ENCODE data around the gene OLFML2B.

OLFML2B gene

GRCh38 chr1:161983725-161984124 lies 39.9 kb downstream of the OLFML2B start:
- Histone ChIP-seq H3K4me1 (ENCODE audit: control insufficient read depth in 2 of 2, insufficient read depth in 2 of 2, low read length in 2 of 2) (no peaks in the 10 kb centered on the region), H3K9me3 (ENCODE audit: control insufficient read depth in 2 of 2, low read length in 2 of 2) (peaks cover 0 to 5% of the 10 kb centered on the region in 2 donors), H3K27ac (ENCODE audit: low read depth in 2 of 2, low read length in 2 of 2) (no peak overlapping the region), H3K9ac (ENCODE audit: low read depth in 1 of 2, low read length in 2 of 2) (no peak overlapping the region), H3K27me3 (ENCODE audit: control insufficient read depth in 2 of 2, insufficient read depth in 2 of 2, low read length in 2 of 2) (no peaks in the 10 kb centered on the region), H3K4me3 (ENCODE audit: low read length in 2 of 2) (no peak overlapping the region), H3K36me3 (ENCODE audit: control insufficient read depth in 2 of 2, insufficient read depth in 2 of 2, low read length in 2 of 2) (no peaks in the 10 kb centered on the region)

GRCh38 chr1:161982917-161983316 lies 40.8 kb downstream of the OLFML2B start:
- no peaks in the 10 kb centered on the region for H3K27me3 ChIP-seq (ENCODE audit: control insufficient read depth in 2 of 2, insufficient read depth in 2 of 2, low read length in 2 of 2)
- H3K36me3 ChIP-seq (ENCODE audit: control insufficient read depth in 2 of 2, insufficient read depth in 2 of 2, low read length in 2 of 2), result no peaks in the 10 kb centered on the region
- no peak overlapping the region for H3K4me3 ChIP-seq (ENCODE audit: low read length in 2 of 2)
- no peak overlapping the region for H3K27ac ChIP-seq (ENCODE audit: low read depth in 2 of 2, low read length in 2 of 2)
- H3K9ac ChIP-seq (ENCODE audit: low read depth in 1 of 2, low read length in 2 of 2), result no peak overlapping the region
- no peaks in the 10 kb centered on the region for H3K4me1 ChIP-seq (ENCODE audit: control insufficient read depth in 2 of 2, insufficient read depth in 2 of 2, low read length in 2 of 2)
- H3K9me3 ChIP-seq (ENCODE audit: control insufficient read depth in 2 of 2, low read length in 2 of 2), result peaks cover 0 to 5% of the 10 kb centered on the region in 2 donors

GRCh38 chr1:161982507-161982895 lies 41.2 kb downstream of the OLFML2B start:
- Histone ChIP-seq H3K4me1 (ENCODE audit: control insufficient read depth in 2 of 2, insufficient read depth in 2 of 2, low read length in 2 of 2) (no peaks in the 10 kb centered on the region), H3K9ac (ENCODE audit: low read depth in 1 of 2, low read length in 2 of 2) (no peak overlapping the region), H3K27ac (ENCODE audit: low read depth in 2 of 2, low read length in 2 of 2) (no peak overlapping the region), H3K27me3 (ENCODE audit: control insufficient read depth in 2 of 2, insufficient read depth in 2 of 2, low read length in 2 of 2) (no peaks in the 10 kb centered on the region), H3K4me3 (ENCODE audit: low read length in 2 of 2) (no peak overlapping the region), H3K36me3 (ENCODE audit: control insufficient read depth in 2 of 2, insufficient read depth in 2 of 2, low read length in 2 of 2) (no peaks in the 10 kb centered on the region), H3K9me3 (ENCODE audit: control insufficient read depth in 2 of 2, low read length in 2 of 2) (peaks cover 0 to 2% of the 10 kb centered on the region in 2 donors)

- Histone ChIP-seq H3K9me3 (ENCODE audit: control insufficient read depth in 2 of 2, low read length in 2 of 2) (no peaks in the 10 kb centered on the region), H3K9ac (ENCODE audit: low read depth in 1 of 2, low read length in 2 of 2) (no peak overlapping the region), H3K4me3 (ENCODE audit: low read length in 2 of 2) (no peak overlapping the region), H3K27ac (ENCODE audit: low read depth in 2 of 2, low read length in 2 of 2) (no peak overlapping the region), H3K36me3 (ENCODE audit: control insufficient read depth in 2 of 2, insufficient read depth in 2 of 2, low read length in 2 of 2) (no peaks in the 10 kb centered on the region), H3K27me3 (ENCODE audit: control insufficient read depth in 2 of 2, insufficient read depth in 2 of 2, low read length in 2 of 2) (no peaks in the 10 kb centered on the region), H3K4me1 (ENCODE audit: control insufficient read depth in 2 of 2, insufficient read depth in 2 of 2, low read length in 2 of 2) (no peaks in the 10 kb centered on the region)
These were observed 41.7 kb downstream of the OLFML2B start for GRCh38 chr1:161981735-161982506.

GRCh38 chr1:161981126-161981525 lies 42.5 kb downstream of the OLFML2B start:
- H3K9ac ChIP-seq (ENCODE audit: low read depth in 1 of 2, low read length in 2 of 2), result no peak overlapping the region
- H3K36me3 ChIP-seq (ENCODE audit: control insufficient read depth in 2 of 2, insufficient read depth in 2 of 2, low read length in 2 of 2), result no peaks in the 10 kb centered on the region
- no peaks in the 10 kb centered on the region for H3K4me1 ChIP-seq (ENCODE audit: control insufficient read depth in 2 of 2, insufficient read depth in 2 of 2, low read length in 2 of 2)
- H3K27ac ChIP-seq (ENCODE audit: low read depth in 2 of 2, low read length in 2 of 2), result no peak overlapping the region
- H3K9me3 ChIP-seq (ENCODE audit: control insufficient read depth in 2 of 2, low read length in 2 of 2), result no peaks in the 10 kb centered on the region
- H3K4me3 ChIP-seq (ENCODE audit: low read length in 2 of 2), result no peak overlapping the region
- no peaks in the 10 kb centered on the region for H3K27me3 ChIP-seq (ENCODE audit: control insufficient read depth in 2 of 2, insufficient read depth in 2 of 2, low read length in 2 of 2)

- no peaks in the 10 kb centered on the region for H3K9me3 ChIP-seq (ENCODE audit: control insufficient read depth in 2 of 2, low read length in 2 of 2)
- peaks cover 0 to 2% of the 10 kb centered on the region in 2 donors for H3K4me1 ChIP-seq (ENCODE audit: control insufficient read depth in 2 of 2, insufficient read depth in 2 of 2, low read length in 2 of 2)
These were observed 45.5 kb downstream of the OLFML2B start for GRCh38 chr1:161978011-161978790.

GRCh38 chr1:161973924-161974845 lies 49.5 kb downstream of the OLFML2B start:
- no peak overlapping the region for H3K9ac ChIP-seq (ENCODE audit: low read depth in 1 of 2, low read length in 2 of 2)
- no peaks in the 10 kb centered on the region for H3K9me3 ChIP-seq (ENCODE audit: control insufficient read depth in 2 of 2, low read length in 2 of 2)
- no peak overlapping the region for H3K4me3 ChIP-seq (ENCODE audit: low read length in 2 of 2)
- peaks cover 0 to 2% of the 10 kb centered on the region in 2 donors for H3K4me1 ChIP-seq (ENCODE audit: control insufficient read depth in 2 of 2, insufficient read depth in 2 of 2, low read length in 2 of 2)
- no peaks in the 10 kb centered on the region for H3K27me3 ChIP-seq (ENCODE audit: control insufficient read depth in 2 of 2, insufficient read depth in 2 of 2, low read length in 2 of 2)
- no peaks in the 10 kb centered on the region for H3K36me3 ChIP-seq (ENCODE audit: control insufficient read depth in 2 of 2, insufficient read depth in 2 of 2, low read length in 2 of 2)
- no peak overlapping the region for H3K27ac ChIP-seq (ENCODE audit: low read depth in 2 of 2, low read length in 2 of 2)

More at GRCh38 chr1:161978011-161978790, 45.5 kb downstream of the OLFML2B start:
- Histone ChIP-seq H3K27ac (ENCODE audit: low read depth in 2 of 2, low read length in 2 of 2) (no peak overlapping the region), H3K36me3 (ENCODE audit: control insufficient read depth in 2 of 2, insufficient read depth in 2 of 2, low read length in 2 of 2) (no peaks in the 10 kb centered on the region), H3K4me3 (ENCODE audit: low read length in 2 of 2) (no peak overlapping the region), H3K27me3 (ENCODE audit: control insufficient read depth in 2 of 2, insufficient read depth in 2 of 2, low read length in 2 of 2) (no peaks in the 10 kb centered on the region), H3K9ac (ENCODE audit: low read depth in 1 of 2, low read length in 2 of 2) (no peak overlapping the region)

GRCh38 chr1:161972828-161973227 lies 50.8 kb downstream of the OLFML2B start:
- H3K4me1 ChIP-seq (ENCODE audit: control insufficient read depth in 2 of 2, insufficient read depth in 2 of 2, low read length in 2 of 2), result peaks cover 0 to 2% of the 10 kb centered on the region in 2 donors
- no peaks in the 10 kb centered on the region for H3K9me3 ChIP-seq (ENCODE audit: control insufficient read depth in 2 of 2, low read length in 2 of 2)
- H3K36me3 ChIP-seq (ENCODE audit: control insufficient read depth in 2 of 2, insufficient read depth in 2 of 2, low read length in 2 of 2), result no peaks in the 10 kb centered on the region
- H3K27me3 ChIP-seq (ENCODE audit: control insufficient read depth in 2 of 2, insufficient read depth in 2 of 2, low read length in 2 of 2), result no peaks in the 10 kb centered on the region
- H3K4me3 ChIP-seq (ENCODE audit: low read length in 2 of 2), result no peak overlapping the region
- no peak overlapping the region for H3K9ac ChIP-seq (ENCODE audit: low read depth in 1 of 2, low read length in 2 of 2)
- H3K27ac ChIP-seq (ENCODE audit: low read depth in 2 of 2, low read length in 2 of 2), result no peak overlapping the region

- no peaks in the 10 kb centered on the region for H3K9me3 ChIP-seq (ENCODE audit: control insufficient read depth in 2 of 2, low read length in 2 of 2)
- H3K9ac ChIP-seq (ENCODE audit: low read depth in 1 of 2, low read length in 2 of 2), result no peak overlapping the region
- H3K36me3 ChIP-seq (ENCODE audit: control insufficient read depth in 2 of 2, insufficient read depth in 2 of 2, low read length in 2 of 2), result no peaks in the 10 kb centered on the region
- no peak overlapping the region for H3K4me3 ChIP-seq (ENCODE audit: low read length in 2 of 2)
- no peak overlapping the region for H3K27ac ChIP-seq (ENCODE audit: low read depth in 2 of 2, low read length in 2 of 2)
- peaks cover 0 to 2% of the 10 kb centered on the region in 2 donors for H3K4me1 ChIP-seq (ENCODE audit: control insufficient read depth in 2 of 2, insufficient read depth in 2 of 2, low read length in 2 of 2)
- no peaks in the 10 kb centered on the region for H3K27me3 ChIP-seq (ENCODE audit: control insufficient read depth in 2 of 2, insufficient read depth in 2 of 2, low read length in 2 of 2)
These were observed 53.0 kb downstream of the OLFML2B start for GRCh38 chr1:161970633-161971032.

Data from mucosa of rectum (tissue), 2 donors.